ENCODE data around the gene PRKAG1.

The PRKAG1 gene

GRCh38 chr12:48986720-48987291 is 31.8 kb downstream of the PRKAG1 start:
- H3K4me2 ChIP-seq (ENCODE audit: low read length) = no peak overlapping the region
- no peaks in the 10 kb centered on the region for H4K20me1 ChIP-seq (ENCODE audit: insufficient read depth, low read length)
- H2AFZ ChIP-seq (ENCODE audit: low read depth, low read length) = no peak overlapping the region
- H3K9me3 ChIP-seq (ENCODE audit: insufficient read depth, low read length) = no peaks in the 10 kb centered on the region
- no peak overlapping the region for H3K9ac ChIP-seq (ENCODE audit: low read length)
- no peaks in the 10 kb centered on the region for H3K36me3 ChIP-seq (replicated peaks; ENCODE audit: low read depth, low read length)
- no peak overlapping the region for H3K27ac ChIP-seq (ENCODE audit: low read length)
- H3K27me3 ChIP-seq (ENCODE audit: low read depth, low read length) = peaks cover 35% of the 10 kb centered on the region
- no peak for TF ChIP-seq CTCF (IDR thresholded peaks at IDR 0.05; ENCODE audit: low read depth, low read length)
- no peak for TF ChIP-seq EZH2phosphoT487 (IDR thresholded peaks at IDR 0.05; ENCODE audit: low read depth)
- no peaks in the 10 kb centered on the region for H3K4me1 ChIP-seq (ENCODE audit: low read length)
- no peaks in the 10 kb centered on the region for H3K79me2 ChIP-seq (ENCODE audit: low read length)
- H3K4me3 ChIP-seq (ENCODE audit: low read length) = no peak overlapping the region

- peaks cover 35% of the 10 kb centered on the region for H3K27me3 ChIP-seq (ENCODE audit: low read depth, low read length)
- H3K9me3 ChIP-seq (ENCODE audit: insufficient read depth, low read length) = no peaks in the 10 kb centered on the region
- no peak overlapping the region for H3K4me3 ChIP-seq (ENCODE audit: low read length)
- H3K79me2 ChIP-seq (ENCODE audit: low read length) = no peaks in the 10 kb centered on the region
- no peaks in the 10 kb centered on the region for H4K20me1 ChIP-seq (ENCODE audit: insufficient read depth, low read length)
- no peaks in the 10 kb centered on the region for H3K36me3 ChIP-seq (replicated peaks; ENCODE audit: low read depth, low read length)
- no peak overlapping the region for H3K27ac ChIP-seq (ENCODE audit: low read length)
- no peaks in the 10 kb centered on the region for H3K4me1 ChIP-seq (ENCODE audit: low read length)
- no peak overlapping the region for H3K9ac ChIP-seq (ENCODE audit: low read length)
- TF ChIP-seq EZH2phosphoT487 (IDR thresholded peaks at IDR 0.05; ENCODE audit: low read depth) (no peak), CTCF (IDR thresholded peaks at IDR 0.05; ENCODE audit: low read depth, low read length) (no peak)
- no peak overlapping the region for H3K4me2 ChIP-seq (ENCODE audit: low read length)
- H2AFZ ChIP-seq (ENCODE audit: low read depth, low read length) = no peak overlapping the region
These were observed 32.7 kb downstream of the PRKAG1 start for GRCh38 chr12:48985901-48986300.

GRCh38 chr12:48985475-48985897 is 33.1 kb downstream of the PRKAG1 start:
- Histone ChIP-seq H3K27ac (ENCODE audit: low read length) (no peak overlapping the region), H3K9ac (ENCODE audit: low read length) (no peak overlapping the region), H3K36me3 (replicated peaks; ENCODE audit: low read depth, low read length) (no peaks in the 10 kb centered on the region), H3K4me1 (ENCODE audit: low read length) (no peaks in the 10 kb centered on the region), H3K79me2 (ENCODE audit: low read length) (no peaks in the 10 kb centered on the region), H4K20me1 (ENCODE audit: insufficient read depth, low read length) (no peaks in the 10 kb centered on the region), H3K4me3 (ENCODE audit: low read length) (no peak overlapping the region), H2AFZ (ENCODE audit: low read depth, low read length) (no peak overlapping the region), H3K4me2 (ENCODE audit: low read length) (no peak overlapping the region), H3K9me3 (ENCODE audit: insufficient read depth, low read length) (no peaks in the 10 kb centered on the region), H3K27me3 (ENCODE audit: low read depth, low read length) (peaks cover 31% of the 10 kb centered on the region)
- TF ChIP-seq CTCF (IDR thresholded peaks at IDR 0.05; ENCODE audit: low read depth, low read length) (no peak), EZH2phosphoT487 (IDR thresholded peaks at IDR 0.05; ENCODE audit: low read depth) (no peak)

GRCh38 chr12:48982397-48983080 is 36.0 kb downstream of the PRKAG1 start:
- Histone ChIP-seq H3K27me3 (ENCODE audit: low read depth, low read length) (peaks cover 35% of the 10 kb centered on the region), H3K36me3 (replicated peaks; ENCODE audit: low read depth, low read length) (no peaks in the 10 kb centered on the region), H3K9ac (ENCODE audit: low read length) (no peak overlapping the region), H3K9me3 (ENCODE audit: insufficient read depth, low read length) (no peaks in the 10 kb centered on the region), H3K4me3 (ENCODE audit: low read length) (no peak overlapping the region), H3K79me2 (ENCODE audit: low read length) (no peaks in the 10 kb centered on the region), H3K4me1 (ENCODE audit: low read length) (no peaks in the 10 kb centered on the region), H4K20me1 (ENCODE audit: insufficient read depth, low read length) (no peaks in the 10 kb centered on the region), H2AFZ (ENCODE audit: low read depth, low read length) (no peak overlapping the region), H3K4me2 (ENCODE audit: low read length) (no peak overlapping the region), H3K27ac (ENCODE audit: low read length) (no peak overlapping the region)
- TF ChIP-seq CTCF (IDR thresholded peaks at IDR 0.05; ENCODE audit: low read depth, low read length) (no peak), EZH2phosphoT487 (IDR thresholded peaks at IDR 0.05; ENCODE audit: low read depth) (no peak)

All from OCI-LY3 (cell line).